ENCODE results near the gene COQ10B. TPM values are rescaled to one million over a fixed set of nuclear protein-coding genes. Genes with fewer than 3 reads are reported as not detected.
"Not testable (repeated sequence)": the region's sequence is repeated elsewhere in the genome, so short reads cannot be mapped to it uniquely, and the experiment has no call there.

The COQ10B gene
- total RNA-seq, 2 experiments from 2014 or later: 22.2 to 24.4 TPM

DNA sequence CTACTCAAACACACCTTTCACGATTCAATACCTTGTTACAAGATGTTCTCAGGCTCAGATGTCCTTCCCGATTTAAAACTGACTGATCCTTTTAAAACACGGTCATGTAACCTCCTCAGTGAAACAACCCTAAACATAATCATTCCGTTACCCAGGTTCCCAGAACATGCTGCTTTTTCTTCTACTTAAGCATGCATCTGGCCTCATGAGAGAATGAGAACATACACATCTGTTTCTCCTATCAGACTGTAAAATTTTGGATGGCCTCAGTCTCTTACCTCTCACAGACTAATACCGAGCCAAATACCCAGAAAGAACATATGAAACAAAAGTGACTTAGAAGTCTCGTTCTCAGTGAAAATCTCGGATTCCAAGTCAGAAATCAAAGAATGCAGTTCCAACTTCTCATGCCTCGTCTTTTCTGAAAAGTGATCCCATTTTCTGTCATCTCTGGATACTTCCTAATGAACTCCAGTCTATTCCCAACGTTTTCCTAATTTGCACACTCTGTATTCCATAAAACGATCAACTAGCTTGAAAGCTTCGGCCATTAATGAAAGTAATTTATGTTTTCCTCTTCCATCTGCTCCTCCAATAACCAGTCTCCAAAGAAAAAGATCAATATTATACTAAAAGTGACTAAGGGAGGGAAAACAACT lies 19.4 kb upstream of the COQ10B start:
- POLR2A ChIA-PET: interaction anchor here (0.9 to 8.3 kb wide), 21 partner anchors 9 to 635 kb away, joined by 3 to 176 read pairs (median 6); partner anchors contain the start of genes COQ10B, GTF3C3, HSPD1 and HSPE1
- H3K9me3 Mint-ChIP-seq: no peaks in the 10 kb centered on the region
- peak overlapping the region; percentile 100 for H3K27ac Mint-ChIP-seq
- H3K4me1 Mint-ChIP-seq: peaks cover 59% of the 10 kb centered on the region
- H3K4me3 Mint-ChIP-seq: peak overlapping the region; percentile 84
- peak; percentile 1 for DNase-seq
- CTCF ChIA-PET: interaction anchor here (1.0 to 2.9 kb wide), 2 partner anchors 19 to 26 kb away, joined by 3 to 10 read pairs; partner anchors contain the start of gene COQ10B
- peaks cover 42% of the 10 kb centered on the region for H3K36me3 Mint-ChIP-seq (ENCODE audit: low read depth)
- H3K27me3 Mint-ChIP-seq: no peaks in the 10 kb centered on the region

DNA sequence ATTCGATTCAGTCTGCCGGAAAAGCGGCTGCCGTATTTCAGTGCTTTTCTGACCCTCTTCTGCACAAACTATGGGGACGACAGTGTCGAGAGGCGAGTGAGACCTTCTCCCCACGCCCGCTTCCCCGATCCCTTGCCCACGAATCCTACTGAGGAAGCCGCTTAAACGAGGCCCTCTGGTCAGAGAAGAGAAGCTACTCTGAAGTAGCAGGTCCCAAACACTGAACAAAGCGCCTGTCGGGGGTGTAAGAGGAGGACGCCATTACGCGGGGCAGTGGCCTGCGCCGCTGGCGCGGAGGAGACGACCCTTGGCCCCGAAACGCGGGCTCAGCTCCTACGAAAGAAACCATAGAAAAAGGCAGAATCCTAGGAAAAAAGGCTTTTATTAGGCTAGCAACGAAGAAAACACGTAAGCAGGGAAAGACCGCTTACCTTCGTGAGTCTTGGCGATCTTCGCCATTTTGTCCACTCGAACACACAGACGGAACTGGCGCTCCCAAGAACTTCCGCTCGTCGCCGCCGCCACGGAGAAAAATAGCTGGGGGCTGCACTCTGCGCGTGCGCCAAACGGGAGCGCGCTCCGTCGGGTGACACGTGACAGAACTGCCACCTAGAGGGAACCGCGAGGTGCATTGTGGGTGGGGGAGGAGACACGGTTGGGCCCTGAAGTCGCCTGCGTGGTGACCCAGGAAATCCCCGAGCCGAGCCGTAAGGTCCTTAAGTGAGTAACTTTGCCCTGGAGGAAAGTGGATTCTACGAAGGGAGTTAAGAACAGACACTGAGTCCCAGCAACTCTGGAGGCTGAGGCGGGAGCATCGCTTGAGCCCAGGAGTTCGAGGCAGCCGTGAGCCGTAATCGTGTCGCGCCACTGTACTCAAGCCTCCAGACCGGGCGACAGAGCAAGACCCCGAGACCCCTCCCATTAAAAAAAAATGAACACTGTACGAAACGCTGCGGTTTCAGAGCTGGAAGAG lies 18.5 kb upstream of the COQ10B start, which contains the start of gene SF3B1:
Gene SF3B1, minus strand, starts transcription at position 488 of the 973 bp plus-strand sequence. Its CDS starts 29 bp downstream, at position 459.
- CTCF ChIA-PET: interaction anchor here (0.6 to 1.9 kb wide), 9 partner anchors 10 to 133 kb away, joined by 3 to 8 read pairs (median 3); partner anchors contain the start of genes COQ10B, HSPD1 and HSPE1
- H3K36me3 Mint-ChIP-seq (ENCODE audit: low read depth): peaks cover 35% of the 10 kb centered on the region
- no peaks in the 10 kb centered on the region for H3K27me3 Mint-ChIP-seq
- H3K27ac Mint-ChIP-seq: peak within 1 kb of the TSS; percentile 100
- POLR2A ChIA-PET: interaction anchor here (0.6 to 8.3 kb wide), 27 partner anchors 8 to 635 kb away, joined by 3 to 176 read pairs (median 5); partner anchors contain the start of genes COQ10B, GTF3C3, HSPD1 and HSPE1
- H3K4me3 Mint-ChIP-seq: peak within 1 kb of the TSS; percentile 84
- H3K9me3 Mint-ChIP-seq: no peaks in the 10 kb centered on the region
- DNase-seq: peak; percentile 99
- peaks cover 50% of the 10 kb centered on the region for H3K4me1 Mint-ChIP-seq

DNA sequence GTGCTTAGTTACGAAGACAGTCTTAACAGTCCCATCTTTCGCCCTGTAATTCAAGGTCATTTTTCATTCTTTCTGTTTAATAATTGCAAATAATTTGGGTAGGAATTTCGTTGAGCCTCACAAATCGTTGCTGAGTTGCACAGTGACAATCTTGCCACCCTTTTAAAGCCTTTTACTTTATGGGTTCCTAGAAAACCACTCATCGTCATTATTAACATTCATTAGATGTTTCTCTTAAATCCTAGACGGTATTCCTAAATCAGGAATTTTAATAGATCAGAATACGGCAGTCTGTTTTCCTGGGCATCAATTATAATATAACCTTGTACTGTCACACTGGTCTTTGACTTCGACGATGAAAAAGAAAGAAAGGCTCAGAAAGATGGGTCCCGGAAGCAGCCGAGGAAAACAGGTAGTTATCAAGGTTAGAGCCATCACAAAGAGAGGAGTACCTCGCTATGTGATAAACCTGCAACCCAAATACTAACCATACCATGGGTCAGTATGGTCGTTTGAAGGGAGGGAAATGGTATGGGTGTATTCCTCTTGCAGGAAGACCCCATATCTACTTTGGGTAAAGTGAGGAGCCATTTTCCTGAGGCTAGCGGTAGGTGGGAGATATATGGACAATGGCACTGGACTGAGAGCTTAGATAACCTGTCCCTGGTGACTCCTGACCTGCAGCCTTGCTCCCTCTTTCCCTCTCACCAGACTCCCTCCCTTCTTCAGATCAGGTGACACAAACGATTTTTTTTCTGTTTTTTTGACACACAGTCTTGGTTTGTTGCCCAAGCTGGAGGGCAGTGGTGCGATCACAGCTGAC lies 17.5 kb upstream of the COQ10B start:
- CTCF ChIA-PET: interaction anchor here (0.6 to 1.9 kb wide), 6 partner anchors 9 to 64 kb away, joined by 3 to 8 read pairs (median 5); partner anchors contain the start of genes COQ10B, HSPD1 and HSPE1
- H3K36me3 Mint-ChIP-seq (ENCODE audit: low read depth): peaks cover 30% of the 10 kb centered on the region

DNA sequence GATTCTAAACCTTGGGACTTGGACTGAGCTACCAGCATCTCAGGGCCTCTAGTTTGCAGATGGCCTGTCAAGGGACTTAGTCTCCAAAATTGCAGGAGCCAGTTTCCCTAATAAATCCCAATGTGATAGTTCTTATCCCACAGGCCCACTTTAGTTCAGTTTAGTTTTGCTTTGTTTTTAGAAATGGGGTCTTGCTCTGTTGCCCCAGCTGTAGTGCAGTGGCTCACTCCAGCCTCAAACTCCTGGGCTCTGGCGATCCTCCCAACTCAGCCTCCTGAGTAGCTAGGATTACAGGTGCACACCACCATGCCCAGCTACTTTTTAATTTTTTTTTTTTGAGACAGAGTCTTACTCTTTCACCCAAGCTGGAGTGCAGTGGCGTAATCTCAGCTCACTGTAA lies 16.0 kb upstream of the COQ10B start:
- peaks cover 19% of the 10 kb centered on the region for H3K36me3 Mint-ChIP-seq (ENCODE audit: low read depth)
- no peaks in the 10 kb centered on the region for H3K9me3 Mint-ChIP-seq
- POLR2A ChIA-PET: interaction anchor here (0.8 to 7.8 kb wide), 5 partner anchors 15 to 79 kb away, joined by 3 to 176 read pairs (median 4); partner anchors contain the start of genes COQ10B, HSPD1, HSPE1 and MOB4
- peaks cover 26% of the 10 kb centered on the region for H3K4me1 Mint-ChIP-seq
- no peaks in the 10 kb centered on the region for H3K27me3 Mint-ChIP-seq
- no peak for DNase-seq
- no peak overlapping the region for H3K27ac Mint-ChIP-seq
- no peak overlapping the region for H3K4me3 Mint-ChIP-seq
- CTCF ChIA-PET: interaction anchor here (1.9 kb wide), 1 partner anchor 16 kb away, joined by 5 read pairs; the partner anchor contains the start of gene COQ10B

More for the DNA sequence above, 17.5 kb upstream of the COQ10B start:
- H3K27me3 Mint-ChIP-seq: no peaks in the 10 kb centered on the region
- POLR2A ChIA-PET: interaction anchor here (0.6 to 8.3 kb wide), 18 partner anchors 7 to 636 kb away, joined by 3 to 176 read pairs (median 6); partner anchors contain the start of genes COQ10B, GTF3C3, HSPD1 and HSPE1
- peak overlapping the region; percentile 84 for H3K4me3 Mint-ChIP-seq
- H3K4me1 Mint-ChIP-seq: peaks cover 40% of the 10 kb centered on the region
- peak overlapping the region; percentile 100 for H3K27ac Mint-ChIP-seq
- H3K9me3 Mint-ChIP-seq: no peaks in the 10 kb centered on the region
- peak; percentile 15 for DNase-seq

DNA sequence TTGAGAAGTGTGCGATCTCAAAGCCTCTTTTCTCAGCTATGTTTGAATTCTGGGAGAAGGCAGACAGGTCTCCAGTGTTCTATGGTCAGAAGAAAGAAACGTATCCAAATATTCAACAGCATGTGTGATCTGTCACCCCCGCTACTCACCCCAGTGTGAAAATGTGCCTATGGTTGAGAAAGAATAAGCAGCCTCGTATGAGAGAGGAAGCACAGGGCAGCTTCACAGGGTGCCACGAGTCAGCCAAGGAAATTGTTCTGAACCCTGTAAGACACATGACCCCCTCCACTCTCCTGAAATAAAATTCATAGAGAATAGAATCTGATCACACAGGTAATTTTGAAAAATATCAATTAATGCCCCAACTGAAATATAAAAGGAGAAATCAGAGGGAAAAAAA lies 10.5 kb upstream of the COQ10B start:
- Mint-ChIP-seq H3K4me3 (no peak overlapping the region), H3K27ac (no peak overlapping the region), H3K4me1 (no peaks in the 10 kb centered on the region), H3K9me3 (no peaks in the 10 kb centered on the region), H3K27me3 (peaks cover 5% of the 10 kb centered on the region), H3K36me3 (ENCODE audit: low read depth) (no peaks in the 10 kb centered on the region)
- no peak for DNase-seq
- POLR2A ChIA-PET: interaction anchor here (0.6 to 3.1 kb wide), 5 partner anchors 8 to 404 kb away, joined by 3 to 18 read pairs (median 4); partner anchors contain the start of genes COQ10B, HSPD1, HSPE1 and SF3B1
- CTCF ChIA-PET: no interaction called here

DNA sequence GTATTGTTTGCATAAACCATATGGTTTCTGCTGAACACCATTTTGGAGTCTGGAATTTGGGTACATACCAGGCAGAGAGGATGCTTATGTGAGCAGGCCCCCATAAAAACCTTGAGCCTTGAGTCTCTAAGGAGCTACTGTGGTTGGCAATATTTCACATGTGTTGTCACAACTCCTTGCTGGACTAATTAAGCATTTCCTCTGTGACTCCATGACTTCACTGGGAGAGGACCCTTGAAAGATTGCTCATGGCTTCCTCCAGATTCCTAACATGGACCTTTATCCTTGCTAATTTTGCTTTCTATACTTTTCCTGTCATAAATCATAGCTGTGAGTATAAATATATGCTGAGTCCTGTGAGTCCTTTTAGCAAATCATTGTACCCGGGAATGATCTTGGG lies 7.6 kb upstream of the COQ10B start:
- ChIA-PET POLR2A (no interaction called here), CTCF (no interaction called here)
- H3K4me1 Mint-ChIP-seq: no peaks in the 10 kb centered on the region
- DNase-seq: no peak
- no peaks in the 10 kb centered on the region for H3K9me3 Mint-ChIP-seq
- H3K4me3 Mint-ChIP-seq: no peak overlapping the region
- peaks cover 7% of the 10 kb centered on the region for H3K27me3 Mint-ChIP-seq
- no peaks in the 10 kb centered on the region for H3K36me3 Mint-ChIP-seq (ENCODE audit: low read depth)
- no peak overlapping the region for H3K27ac Mint-ChIP-seq

DNA sequence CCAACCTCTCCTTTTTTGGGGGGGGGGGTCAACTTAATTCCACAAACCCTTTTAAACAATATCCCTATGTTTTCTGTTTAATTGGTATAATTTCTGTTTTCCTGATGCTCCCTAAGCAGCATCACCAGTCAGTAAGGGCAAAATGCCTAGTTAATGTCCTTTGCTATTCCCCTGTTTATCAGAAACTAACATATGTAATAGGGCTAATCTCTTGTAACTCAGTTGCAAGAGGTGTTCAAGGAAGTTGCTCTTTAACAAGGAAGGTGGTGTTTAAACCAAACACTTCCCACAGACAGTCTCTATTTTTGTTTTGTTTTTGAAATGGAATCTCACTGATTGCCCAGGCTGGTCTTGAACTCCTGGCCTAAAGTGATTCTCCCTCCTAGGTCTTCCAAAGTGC lies 6.5 kb upstream of the COQ10B start:
- CTCF ChIA-PET: no interaction called here
- no peak for DNase-seq
- H3K4me3 Mint-ChIP-seq: no peak overlapping the region
- peaks cover 7% of the 10 kb centered on the region for H3K27me3 Mint-ChIP-seq
- H3K4me1 Mint-ChIP-seq: peaks cover 7% of the 10 kb centered on the region
- POLR2A ChIA-PET: no interaction called here
- H3K9me3 Mint-ChIP-seq: no peaks in the 10 kb centered on the region
- no peaks in the 10 kb centered on the region for H3K36me3 Mint-ChIP-seq (ENCODE audit: low read depth)
- no peak overlapping the region for H3K27ac Mint-ChIP-seq

DNA sequence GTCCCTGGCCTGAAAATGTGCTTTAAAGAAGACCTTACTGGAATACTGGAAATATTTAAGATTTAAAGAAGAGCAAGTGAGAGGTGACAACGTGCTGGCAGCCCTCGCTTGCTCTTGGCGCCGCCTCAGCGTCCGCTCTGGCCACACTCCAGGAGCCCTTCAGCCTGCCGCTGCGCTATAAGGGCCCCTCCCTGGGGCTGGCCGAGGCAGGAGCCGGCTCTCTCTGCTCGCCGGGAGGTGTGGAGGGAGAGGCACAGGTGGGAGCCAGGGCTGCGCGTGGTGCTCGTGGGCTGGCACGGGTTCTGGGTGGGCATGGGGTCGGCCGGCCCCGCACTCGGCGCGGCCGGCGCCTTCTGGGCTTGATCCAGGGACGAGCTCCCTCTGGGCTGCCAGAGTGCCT lies 2.9 kb upstream of the COQ10B start:
- Mint-ChIP-seq H3K36me3 (ENCODE audit: low read depth) (peaks cover 2% of the 10 kb centered on the region), H3K4me3 (no peak overlapping the region), H3K27me3 (peaks cover 2% of the 10 kb centered on the region), H3K4me1 (peaks cover 26% of the 10 kb centered on the region), H3K9me3 (no peaks in the 10 kb centered on the region), H3K27ac (no peak overlapping the region)
- ChIA-PET POLR2A (interaction anchor here (1.4 to 7.2 kb wide), 2 partner anchors 16 to 52 kb away, joined by 3 to 176 read pairs; partner anchors contain the start of gene SF3B1), CTCF (interaction anchor here (1.1 kb wide), 1 partner anchor 14 kb away, joined by 5 read pairs; no protein-coding TSS in a partner anchor)
- DNase-seq: no peak

DNA sequence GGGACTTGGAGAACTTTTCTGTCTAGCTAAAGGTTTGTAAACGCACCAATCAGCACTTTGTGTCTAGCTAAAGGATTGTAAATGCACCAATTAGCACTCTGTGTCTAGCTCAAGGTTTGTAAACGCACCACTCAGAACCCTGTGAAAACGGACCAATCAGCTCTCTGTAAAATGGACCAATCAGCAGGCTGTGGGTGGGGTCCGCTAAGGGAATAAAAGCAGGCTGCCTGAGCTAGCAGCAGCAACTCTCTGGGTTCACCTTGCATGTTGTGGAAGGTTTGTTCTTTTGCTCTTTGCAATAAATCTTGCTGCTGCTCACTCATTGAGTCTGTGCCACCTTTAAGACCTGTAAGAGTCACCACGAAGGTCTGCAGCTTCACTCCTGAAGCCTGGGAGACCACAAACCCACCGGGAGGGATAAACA lies 2.4 kb upstream of the COQ10B start:
- not testable (repeated sequence) for H3K27me3 Mint-ChIP-seq; H3K36me3 Mint-ChIP-seq (ENCODE audit: low read depth); H3K4me3 Mint-ChIP-seq; H3K9me3 Mint-ChIP-seq; DNase-seq
- peaks cover 31% of the 10 kb centered on the region for H3K4me1 Mint-ChIP-seq
- H3K27ac Mint-ChIP-seq: peak overlapping the region; percentile 55
- ChIA-PET CTCF (interaction anchor here (1.1 to 2.2 kb wide), 2 partner anchors 15 to 49 kb away, joined by 5 to 9 read pairs; partner anchors contain the start of genes HSPD1 and HSPE1), POLR2A (interaction anchor here (0.7 to 7.2 kb wide), 5 partner anchors 16 to 255 kb away, joined by 3 to 176 read pairs (median 18); partner anchors contain the start of genes HSPD1, HSPE1, MARS2 and MOB4)

DNA sequence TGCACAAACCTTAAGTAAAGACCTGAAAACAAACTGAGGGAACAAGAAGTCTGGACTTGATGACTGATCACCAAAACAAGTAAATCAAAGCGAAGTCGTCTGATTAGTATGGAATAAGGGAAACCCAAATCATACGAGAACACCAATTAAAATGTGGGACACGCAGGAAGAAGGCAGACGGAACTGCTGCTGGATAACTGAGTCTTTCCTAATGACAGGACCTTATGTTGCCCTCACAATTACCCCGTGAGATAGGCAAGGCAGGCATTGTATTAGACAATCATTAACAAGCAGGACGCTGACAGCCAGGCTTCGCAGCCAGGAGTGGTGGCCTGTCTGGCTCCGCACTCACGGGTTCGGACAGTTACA lies 614 bp upstream of the COQ10B start:
- peaks cover 6% of the 10 kb centered on the region for H3K36me3 Mint-ChIP-seq (ENCODE audit: low read depth)
- peaks cover 1% of the 10 kb centered on the region for H3K27me3 Mint-ChIP-seq
- H3K4me3 Mint-ChIP-seq: peak overlapping the region; percentile 96
- ChIA-PET CTCF (interaction anchor here (0.6 to 2.2 kb wide), 14 partner anchors 11 to 326 kb away, joined by 3 to 10 read pairs (median 4); partner anchors contain the start of genes HSPD1, HSPE1 and SF3B1), POLR2A (interaction anchor here (0.6 to 7.2 kb wide), 28 partner anchors 10 to 723 kb away, joined by 3 to 176 read pairs (median 4); partner anchors contain the start of genes ANKRD44, GTF3C3, HSPD1 and HSPE1)
- no peaks in the 10 kb centered on the region for H3K9me3 Mint-ChIP-seq
- H3K27ac Mint-ChIP-seq: peak overlapping the region; percentile 99
- H3K4me1 Mint-ChIP-seq: peaks cover 38% of the 10 kb centered on the region
- DNase-seq: no peak

DNA sequence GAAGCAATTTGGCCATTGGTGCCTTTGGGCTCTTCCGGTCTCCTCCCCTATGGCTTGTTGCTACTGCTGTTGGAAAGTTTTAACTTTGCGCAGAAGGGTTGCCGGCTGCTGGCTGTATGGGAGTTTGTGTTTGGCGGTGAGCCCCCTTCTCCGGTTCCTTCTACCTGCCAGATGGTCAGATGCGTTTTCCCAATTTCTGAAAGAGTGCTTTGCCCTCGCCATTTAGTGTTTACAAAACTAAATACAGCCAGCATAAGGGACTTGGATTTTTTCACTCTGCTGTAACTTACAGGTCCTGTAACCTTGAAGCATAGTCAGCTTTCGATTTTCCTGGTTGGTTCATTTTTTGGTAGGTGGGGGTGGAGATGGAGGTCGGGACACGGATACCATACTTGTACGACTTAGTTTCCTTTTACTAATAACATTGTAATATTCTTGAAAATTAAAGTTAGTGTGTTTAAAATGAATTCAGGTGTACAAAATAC lies 604 bp downstream of the COQ10B start:
- CTCF ChIA-PET: interaction anchor here (1.2 to 1.6 kb wide), 2 partner anchors 23 to 44 kb away, joined by 3 to 5 read pairs; no protein-coding TSS in a partner anchor

More for the DNA sequence above, 604 bp downstream of the COQ10B start:
- no peak for DNase-seq
- no peaks in the 10 kb centered on the region for H3K27me3 Mint-ChIP-seq
- H3K4me3 Mint-ChIP-seq: peak overlapping the region; percentile 96
- no peaks in the 10 kb centered on the region for H3K9me3 Mint-ChIP-seq
- H3K27ac Mint-ChIP-seq: peak overlapping the region; percentile 99
- peaks cover 40% of the 10 kb centered on the region for H3K4me1 Mint-ChIP-seq
- peaks cover 9% of the 10 kb centered on the region for H3K36me3 Mint-ChIP-seq (ENCODE audit: low read depth)
- POLR2A ChIA-PET: interaction anchor here (0.7 to 7.2 kb wide), 9 partner anchors 12 to 255 kb away, joined by 3 to 176 read pairs (median 7); partner anchors contain the start of genes HSPD1, HSPE1, MARS2 and MOB4
